GM12874 (cell line): Measurements from ENCODE around the gene ITK.

ENCODE experiments used
- CTCF ChIP-seq: IDR thresholded peaks from 2 replicates; pipeline ENCODE4 v1.5.1; 2011; ENCODE audit warnings: low read depth, mild to moderate bottlenecking, control low read depth, low read length, moderate library complexity; ENCODE audit not compliant: insufficient read depth

ITK gene

GRCh38 chr5:157172403-157172802, 8.2 kb upstream of the ITK start:
- no peak for TF ChIP-seq CTCF

GRCh38 chr5:157175071-157175612, 5.5 kb upstream of the ITK start:
- TF ChIP-seq CTCF, result no peak

- TF ChIP-seq CTCF, result no peak
Measured at GRCh38 chr5:157177953-157178352, 2.7 kb upstream of the ITK start.

- TF ChIP-seq CTCF, result no peak
Measured at GRCh38 chr5:157178966-157179365, 1.7 kb upstream of the ITK start.

- TF ChIP-seq CTCF, result no peak
Measured at GRCh38 chr5:157182143-157182757, 1.6 kb downstream of the ITK start.

- TF ChIP-seq CTCF, result no peak
Measured at GRCh38 chr5:157184117-157184670, 3.6 kb downstream of the ITK start.

- no peak for TF ChIP-seq CTCF
Measured at GRCh38 chr5:157186309-157187045, 5.8 kb downstream of the ITK start.
